NCI-H1092 treated with DMSO at 0.1 percent for 48 hours (cell line): ENCODE data around the gene ITPKB.
"Not testable (repeated sequence)": the region's sequence is repeated elsewhere in the genome, so short reads cannot be mapped to it uniquely, and the experiment has no call there.

Experiments
- DNase-seq: peaks from one replicate; lab custom pipeline; 2025; lab: John Stamatoyannopoulos, UW

Gene ITPKB

DNA sequence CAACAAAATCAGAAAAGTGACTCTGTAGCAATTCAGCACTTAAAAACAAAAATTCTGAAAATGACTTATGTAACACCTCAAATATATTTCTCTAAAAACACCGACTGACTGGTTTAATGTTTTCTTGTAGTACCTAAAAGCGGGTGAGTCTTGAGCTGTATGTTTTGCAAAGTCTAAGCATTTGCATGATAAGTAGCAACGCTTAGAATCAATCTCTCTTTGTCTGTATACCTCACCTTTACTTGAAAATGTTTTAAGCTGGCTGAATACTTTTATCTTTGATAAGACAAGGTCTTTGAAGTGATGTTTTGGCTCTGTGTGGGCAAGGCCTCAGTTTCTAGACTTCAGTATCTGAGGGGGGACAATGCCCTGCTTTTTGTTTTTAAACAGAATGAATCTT, 8.2 kb downstream of the ITPKB start:
- no peak for DNase-seq

GRCh38 chr1:226730071-226730470, 9.0 kb downstream of the ITPKB start:
- no peak for DNase-seq

- no peak for DNase-seq
Measured at GRCh38 chr1:226728448-226728847, 10.6 kb downstream of the ITPKB start.

- DNase-seq: no peak
Measured at GRCh38 chr1:226725897-226726267, 13.2 kb downstream of the ITPKB start.

DNA sequence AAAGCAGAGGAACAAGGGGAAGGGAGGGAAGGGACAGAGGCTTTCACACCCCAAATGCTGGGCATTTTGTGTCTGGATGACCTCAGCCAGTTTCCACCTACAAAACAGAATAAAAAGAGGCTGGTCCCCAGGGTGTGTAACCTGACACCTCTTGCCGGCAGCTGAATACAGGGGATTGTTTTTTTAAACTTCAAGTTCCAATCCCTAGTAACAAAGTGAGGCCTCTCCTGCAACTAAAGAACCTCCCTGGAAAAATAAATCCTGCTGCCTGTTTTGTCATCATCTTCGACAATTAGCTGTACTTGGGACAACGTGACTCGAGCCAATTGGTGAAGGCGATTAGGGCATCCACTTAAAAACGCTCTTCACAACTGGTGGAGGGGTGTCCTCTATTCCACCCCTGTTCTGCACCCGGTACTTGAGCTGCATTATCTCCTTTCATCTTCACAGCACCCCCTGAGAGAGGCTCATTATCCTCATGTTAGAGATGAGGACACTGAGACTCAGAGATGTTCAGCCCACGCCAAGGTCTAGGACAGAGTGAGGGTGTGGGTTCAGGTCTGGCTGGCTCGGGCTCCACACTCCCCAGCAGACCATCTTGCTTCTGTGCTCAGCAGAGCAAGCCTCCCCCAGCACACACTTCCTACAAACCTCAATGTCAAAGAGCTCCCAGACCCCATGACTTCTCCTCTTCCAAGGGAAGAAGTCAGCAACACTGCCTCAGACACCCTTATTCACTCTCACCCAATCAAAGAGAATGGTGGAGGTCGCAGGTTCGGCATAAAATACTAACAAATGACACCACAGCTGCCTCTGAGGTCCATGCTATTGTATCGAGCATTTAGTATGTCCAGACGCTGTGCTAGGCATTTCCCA, 15.2 kb downstream of the ITPKB start:
- peak; percentile 90 for DNase-seq

- DNase-seq: peak; percentile 79
Measured at GRCh38 chr1:226722901-226723656, 16.0 kb downstream of the ITPKB start.

DNA sequence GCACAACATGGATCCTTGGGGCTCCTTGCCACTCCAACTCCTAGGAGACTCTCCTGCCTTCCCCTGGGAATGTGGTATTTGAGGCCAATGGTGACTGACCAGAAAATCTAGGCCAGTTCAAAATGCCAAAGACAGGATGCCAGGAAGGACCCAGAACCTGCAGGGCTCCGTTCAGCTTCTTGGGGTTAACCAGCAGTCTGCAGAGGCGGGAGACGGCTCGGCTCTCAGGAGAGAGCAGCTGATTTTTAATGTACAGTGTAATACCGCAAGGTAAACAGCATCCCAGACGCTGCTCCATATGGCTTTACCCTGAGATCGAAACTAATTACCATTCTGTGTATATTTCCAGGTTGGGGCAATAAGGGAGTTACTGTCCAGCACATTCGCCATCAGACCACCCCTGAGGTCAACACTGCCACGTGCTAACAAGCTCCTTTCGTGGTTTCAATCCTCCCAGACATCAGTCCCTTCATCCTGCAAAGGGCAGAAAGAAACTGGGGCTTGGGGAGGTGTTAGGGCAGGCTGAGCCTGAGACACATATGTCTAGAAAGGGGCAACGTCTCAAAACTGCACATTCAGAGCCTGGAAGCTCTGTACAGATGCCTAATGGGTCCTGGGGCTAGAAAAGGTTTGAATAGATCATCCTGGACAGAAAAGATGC, 16.7 kb downstream of the ITPKB start:
- peak; percentile 25 for DNase-seq

- not testable (repeated sequence) for DNase-seq
Measured at GRCh38 chr1:226720574-226720973, 18.5 kb downstream of the ITPKB start.

- no peak for DNase-seq
Measured at GRCh38 chr1:226719596-226720387, 19.3 kb downstream of the ITPKB start.

GRCh38 chr1:226717256-226717909, 21.7 kb downstream of the ITPKB start:
- DNase-seq: no peak

DNA sequence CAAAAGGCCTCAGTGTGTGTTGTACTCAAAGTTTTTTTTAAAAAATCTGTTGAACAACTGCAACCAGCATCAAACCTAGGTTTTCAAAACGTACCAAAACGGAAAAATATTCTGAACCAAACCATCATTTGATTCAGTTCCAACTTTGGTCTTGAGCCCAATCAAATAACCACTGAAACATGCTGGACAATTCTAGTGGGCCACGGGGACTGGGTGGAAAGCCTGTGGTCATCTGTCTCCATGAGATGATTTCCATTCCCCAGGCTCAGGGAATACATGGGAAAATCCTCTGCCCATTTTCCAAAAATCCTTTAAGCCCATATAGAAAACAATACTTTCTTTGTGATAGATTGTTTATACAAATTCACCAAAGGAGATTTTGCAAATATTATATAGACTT, 22.5 kb downstream of the ITPKB start:
- DNase-seq: no peak

DNA sequence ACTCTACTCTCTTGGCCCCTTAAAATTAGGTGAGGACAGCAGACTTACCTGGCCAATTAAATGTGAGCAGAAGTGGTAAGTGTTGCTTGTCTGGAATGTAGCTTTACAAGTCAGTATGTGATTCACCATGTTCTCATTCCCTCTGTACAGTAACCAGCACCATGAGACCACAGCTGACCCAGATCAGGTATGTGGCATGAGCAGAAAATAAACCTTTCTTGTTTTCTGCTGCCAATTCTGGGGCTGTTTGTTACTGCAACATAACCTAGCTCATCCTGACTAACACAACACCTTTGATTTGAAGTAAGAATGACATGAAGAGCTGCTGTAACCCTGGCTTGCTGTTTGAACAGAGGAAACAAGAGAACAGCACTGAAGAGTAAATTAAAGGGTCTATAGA, 24.9 kb downstream of the ITPKB start:
- no peak for DNase-seq

- DNase-seq: no peak
Measured at GRCh38 chr1:226712742-226713419, 26.2 kb downstream of the ITPKB start.

DNA sequence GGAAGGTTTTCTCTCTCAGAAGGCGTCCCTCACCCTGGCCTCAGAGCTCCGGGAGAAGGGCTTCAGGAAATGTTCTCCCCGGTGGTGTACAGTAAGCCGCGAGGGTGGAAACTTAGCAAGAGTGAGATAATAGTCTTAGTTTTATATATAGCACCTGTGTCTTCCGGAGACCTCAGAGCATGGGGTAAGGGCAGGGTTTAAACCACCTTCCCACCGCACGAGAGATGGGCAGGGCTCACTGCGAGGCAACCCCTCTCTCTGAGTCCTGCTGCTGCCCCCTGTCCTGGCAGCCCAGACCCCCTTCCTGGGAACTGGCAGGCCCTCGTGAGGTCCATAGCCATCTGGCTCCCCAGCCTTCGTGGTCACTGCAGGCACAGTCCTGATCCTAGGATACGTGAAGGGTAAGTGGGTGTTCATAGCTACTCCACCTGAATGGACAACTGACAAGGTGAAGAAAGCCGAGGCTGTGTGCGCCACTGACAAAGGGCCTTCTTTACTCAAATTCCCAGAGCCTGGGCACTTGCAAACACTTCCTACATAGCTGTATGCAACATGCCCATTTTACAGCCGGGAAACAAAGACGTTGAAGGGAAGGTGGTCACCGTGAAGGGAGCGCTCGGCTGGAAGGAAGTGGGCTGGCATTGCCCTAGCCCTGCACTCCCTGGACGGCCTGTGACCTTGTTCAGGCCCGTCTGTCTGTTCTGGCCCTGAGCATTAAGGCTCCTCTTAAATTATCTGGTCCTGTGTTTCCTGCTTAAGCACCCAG, 26.9 kb downstream of the ITPKB start:
- no peak for DNase-seq

DNA sequence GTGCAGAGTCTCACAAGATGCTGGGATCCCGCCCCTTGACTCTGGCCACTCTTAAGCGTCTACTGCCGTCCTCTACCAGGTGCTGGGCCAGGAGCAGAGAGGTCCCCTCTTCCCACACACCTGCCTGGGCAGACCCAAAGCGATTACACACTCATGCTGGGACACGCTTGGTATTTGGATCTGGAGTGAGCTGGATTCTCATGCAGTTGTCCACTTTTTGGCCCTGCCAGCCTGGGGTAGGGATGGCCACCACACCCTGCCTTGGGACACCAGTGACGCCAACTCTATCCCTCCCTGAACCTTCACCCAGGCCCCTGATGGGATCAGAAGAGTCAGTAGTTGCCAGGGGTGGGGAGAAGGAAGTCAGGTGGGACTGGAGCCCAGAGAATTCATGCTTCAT, 28.6 kb downstream of the ITPKB start:
- no peak for DNase-seq

DNA sequence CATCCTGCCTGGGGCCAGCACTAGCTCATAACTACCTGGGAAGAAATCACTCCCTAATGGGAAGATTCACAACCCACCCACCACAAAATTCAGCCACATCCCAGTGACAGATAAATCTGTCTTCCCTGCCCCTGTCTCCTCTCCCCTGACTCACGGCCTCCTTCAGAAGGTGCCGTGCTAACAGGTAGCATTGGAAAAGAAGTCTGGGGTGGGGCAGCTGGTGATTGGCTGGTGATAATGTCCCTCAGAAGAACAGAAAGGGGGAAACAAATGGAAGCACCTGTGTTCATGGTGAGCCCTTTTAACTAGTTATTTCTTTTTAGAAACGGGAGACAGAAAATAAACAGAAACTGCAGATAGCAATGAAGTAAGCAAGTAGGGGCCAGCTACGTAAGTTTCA, 29.1 kb downstream of the ITPKB start:
- DNase-seq: no peak

DNA sequence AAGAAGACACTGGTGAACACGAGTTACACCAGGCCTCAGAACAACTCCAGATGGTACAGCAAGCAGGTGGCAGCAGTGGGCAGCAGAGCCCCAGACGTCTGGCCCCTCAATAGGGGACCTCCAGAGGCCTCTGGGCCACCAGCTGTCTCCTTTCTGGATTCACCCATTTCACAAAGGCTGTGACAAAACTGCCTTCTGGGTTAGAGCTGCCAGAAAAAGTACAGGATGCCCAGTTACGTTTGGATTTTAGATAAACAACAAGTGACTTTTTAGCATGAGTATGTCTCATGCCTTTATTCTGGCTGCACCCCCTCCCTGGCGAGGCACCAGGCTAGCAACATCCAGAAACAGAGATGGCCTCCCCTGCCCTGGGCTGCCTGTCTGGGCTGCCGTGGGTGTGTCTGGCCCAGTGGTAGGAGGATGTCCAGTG, 30.1 kb downstream of the ITPKB start:
- DNase-seq: peak; percentile 18

GRCh38 chr1:226708342-226708780, 30.7 kb downstream of the ITPKB start:
- peak; percentile 17 for DNase-seq

DNA sequence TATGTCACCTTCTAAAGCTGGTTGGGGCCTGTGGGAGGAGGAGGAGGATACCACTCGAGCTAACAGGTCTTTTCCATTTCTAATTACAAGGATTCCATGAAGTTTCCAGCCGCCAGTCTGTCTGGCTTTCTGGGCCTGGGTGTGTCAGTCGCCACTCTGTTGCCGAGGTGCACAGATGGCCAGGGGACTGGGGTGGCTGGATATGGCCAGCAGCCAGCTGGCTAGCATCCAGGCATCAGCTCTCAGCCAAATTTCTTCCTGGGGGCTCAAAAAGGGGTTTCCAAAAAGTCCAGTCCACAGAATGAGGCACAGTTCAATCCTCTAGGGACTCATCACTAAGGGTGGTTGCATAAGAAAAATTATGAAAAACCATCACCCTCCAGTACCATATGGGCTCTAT, 32.4 kb downstream of the ITPKB start:
- peak; percentile 61 for DNase-seq
